Activated CD4-positive, CD25-positive, alpha-beta regulatory T cell treated with anti-CD3 and anti-CD28 coated beads, Interleukin-2, amount 50 U/mL, for 72 hours (primary cell): ENCODE results near the gene ZNF304.

Experiments used
- DNase-seq: peaks from one replicate; pipeline ENCODE4 v3.0.0; 2021

ZNF304 gene

DNA sequence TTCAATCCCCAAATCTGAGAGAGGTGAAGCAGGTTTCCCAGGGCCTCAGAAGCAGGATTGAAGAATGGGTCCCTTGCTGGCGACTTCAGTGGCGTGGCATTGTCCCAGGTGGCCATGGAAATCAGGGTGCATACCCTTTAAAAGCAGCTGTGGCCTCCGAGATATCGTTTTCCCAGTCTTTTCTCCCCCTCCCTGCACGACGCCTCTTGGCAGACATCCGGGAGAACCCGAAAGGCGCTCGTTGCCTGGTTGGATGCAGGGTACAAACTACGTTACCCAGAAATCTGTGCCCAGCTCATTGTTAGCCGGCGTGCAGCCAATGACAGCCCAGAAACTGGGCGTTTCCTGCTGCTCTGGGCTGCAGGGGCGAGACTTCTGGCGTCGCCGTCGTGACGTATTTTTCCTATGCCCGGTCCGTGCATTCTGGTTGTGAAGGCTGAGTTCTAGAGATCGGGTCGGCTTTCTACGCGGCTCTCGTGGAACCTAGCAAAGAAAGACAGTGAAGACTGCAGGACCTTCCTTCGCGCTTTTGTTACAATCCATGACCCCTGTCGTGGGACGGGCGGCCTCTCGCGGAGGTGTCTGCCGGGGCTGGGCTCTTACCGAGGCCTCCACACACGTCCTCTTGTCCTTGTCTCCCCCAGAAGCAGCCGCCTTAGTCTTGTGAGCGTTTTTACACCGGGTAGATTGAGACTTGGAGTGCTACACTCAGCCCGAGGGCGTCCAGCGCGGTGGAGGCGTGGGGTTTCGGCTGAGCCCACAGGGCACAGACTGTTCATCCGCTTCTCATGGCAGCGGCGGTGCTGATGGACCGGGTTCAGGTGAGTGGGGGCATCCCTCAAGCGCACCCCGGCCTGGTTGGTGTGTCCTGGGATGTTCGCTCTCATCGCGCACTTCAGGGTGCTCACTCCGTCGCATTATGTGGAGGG is at the start of gene ZNF304:
TSS of gene ZNF304 (plus strand) at position 395 of the 929 bp plus-strand sequence. CDS start at position 789, 394 bp downstream.
- peak; percentile 76 for DNase-seq

DNA sequence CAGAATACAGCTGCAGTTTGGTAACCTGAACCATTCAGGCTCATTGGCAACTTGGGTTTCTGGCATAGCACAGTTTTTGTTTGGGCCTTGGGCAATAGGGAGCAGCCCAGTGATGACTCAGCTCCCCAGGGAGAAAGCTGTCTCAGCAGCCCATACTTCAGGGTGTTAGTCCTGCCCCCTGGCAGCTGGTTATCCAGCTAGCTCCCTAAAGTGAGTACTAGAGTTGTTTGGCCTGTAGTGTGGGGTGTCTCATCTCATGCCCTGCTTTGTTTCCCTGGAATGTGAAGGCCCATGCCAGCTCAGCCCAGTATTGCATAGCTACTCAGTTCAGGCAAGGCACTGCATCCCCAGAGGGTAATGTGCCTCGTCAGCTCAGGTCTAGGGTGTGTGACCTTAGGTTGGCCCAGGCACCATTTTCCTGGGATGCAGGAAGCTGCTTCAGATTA is 49.0 kb upstream of the ZNF304 start:
- no peak for DNase-seq

DNA sequence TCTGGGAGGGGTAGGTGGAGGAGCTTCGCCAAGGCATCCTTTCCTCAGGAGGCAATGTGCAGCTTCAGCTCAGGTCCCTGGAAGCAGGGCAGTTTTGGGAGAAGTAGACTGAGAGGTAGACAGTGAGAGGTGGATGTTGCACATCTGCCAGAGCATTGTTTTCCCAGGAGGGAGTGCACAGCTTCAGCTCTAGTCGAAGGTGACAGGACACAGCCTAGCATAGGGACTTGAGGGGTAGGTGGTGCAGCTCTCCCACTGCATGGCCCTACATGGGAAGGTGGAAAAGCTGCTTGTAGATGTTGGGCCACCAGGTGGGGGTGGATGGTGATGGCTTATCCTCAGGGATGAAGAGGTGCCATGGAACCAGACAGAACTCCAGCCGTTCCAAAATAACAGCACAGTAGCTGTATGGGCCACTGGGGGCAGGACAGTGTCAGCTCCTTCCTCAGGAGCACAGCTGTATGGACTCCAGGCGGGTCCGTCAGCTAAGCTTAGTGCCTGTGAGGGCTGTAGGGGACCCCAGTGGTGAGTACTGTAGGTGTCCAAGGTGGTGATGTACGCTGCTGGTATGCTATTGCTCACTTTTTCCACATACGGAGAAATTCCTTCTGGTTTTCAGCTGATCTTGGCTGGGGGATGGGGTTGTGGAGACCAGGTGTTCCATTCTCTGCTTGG is 48.2 kb upstream of the ZNF304 start:
- DNase-seq: no peak

DNA sequence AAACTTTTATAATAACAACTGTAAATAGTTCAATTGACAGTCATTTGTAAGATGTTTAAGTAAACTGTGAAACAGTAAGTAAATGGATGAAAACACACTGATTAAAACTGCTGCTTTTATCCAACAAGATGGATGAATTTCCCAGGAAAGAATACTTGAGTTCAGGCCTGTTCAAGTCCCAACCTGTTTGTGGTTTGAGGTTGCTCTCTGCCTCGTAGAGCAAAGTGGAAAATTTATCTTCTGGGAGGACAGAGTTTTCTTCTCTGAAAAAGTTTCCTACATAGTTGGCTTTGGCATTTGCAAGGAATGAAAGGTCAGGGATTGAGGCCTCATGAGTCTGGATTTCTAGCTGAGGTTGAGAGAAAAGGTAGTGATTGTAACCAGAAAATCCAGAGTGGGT is 46.0 kb upstream of the ZNF304 start:
- DNase-seq: no peak

DNA sequence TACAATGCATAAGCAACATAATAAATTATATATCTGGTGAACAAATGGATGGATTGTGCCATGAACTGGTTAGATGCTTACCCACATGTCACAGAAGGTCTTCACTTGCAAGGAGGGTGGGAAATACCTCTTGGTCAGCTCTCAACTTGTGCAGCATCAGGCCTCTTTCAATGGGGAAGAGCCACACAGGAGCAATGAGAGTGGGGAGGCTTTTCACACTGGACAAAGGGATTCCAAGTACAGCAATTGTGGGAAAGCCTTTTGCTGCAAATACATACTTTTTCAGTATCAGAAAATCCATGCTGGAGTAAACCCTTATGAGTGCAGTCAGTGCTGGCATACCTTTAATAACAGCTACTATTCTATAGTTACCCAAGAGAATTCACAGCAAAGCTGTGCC is 42.6 kb upstream of the ZNF304 start:
- DNase-seq: no peak

DNA sequence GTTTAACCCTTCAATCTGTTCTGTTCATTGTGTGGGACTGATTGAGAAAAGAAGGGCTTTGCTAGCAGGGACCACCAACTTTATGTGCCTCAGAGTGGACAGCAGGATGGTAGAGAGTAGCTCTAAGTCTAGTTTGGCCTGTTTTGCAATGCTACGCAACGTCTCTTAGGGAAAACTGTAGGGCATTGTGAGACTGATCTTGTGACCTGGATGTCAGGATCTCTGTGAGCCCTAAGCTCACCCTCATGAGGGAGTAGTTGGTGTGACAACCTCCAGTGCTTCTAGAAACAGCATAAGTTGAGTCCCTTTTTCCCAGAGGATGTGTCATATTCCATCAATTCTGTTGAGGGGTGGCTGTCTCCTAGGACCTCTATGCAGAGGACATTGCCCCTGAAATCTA is 40.3 kb upstream of the ZNF304 start:
- DNase-seq: no peak

DNA sequence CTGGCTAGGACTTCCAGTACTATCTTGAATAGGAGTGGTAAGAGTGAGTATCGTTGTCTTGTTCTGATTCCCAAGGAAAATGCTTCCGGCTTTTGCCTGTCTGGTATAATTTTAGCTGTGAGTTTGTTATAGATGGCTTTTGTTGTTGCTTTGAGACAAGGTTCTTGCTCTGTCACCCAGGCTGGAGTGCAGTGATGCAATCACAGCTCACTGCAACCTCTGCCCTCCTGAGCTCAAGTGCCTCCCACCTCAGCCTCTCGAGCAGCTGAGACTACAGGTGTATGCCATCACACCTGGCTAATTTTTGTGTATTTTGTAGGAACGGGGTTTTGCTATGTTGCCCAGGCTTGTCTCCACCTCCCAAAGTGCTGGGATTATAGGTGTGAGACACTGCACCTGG is 36.9 kb upstream of the ZNF304 start:
- no peak for DNase-seq

DNA sequence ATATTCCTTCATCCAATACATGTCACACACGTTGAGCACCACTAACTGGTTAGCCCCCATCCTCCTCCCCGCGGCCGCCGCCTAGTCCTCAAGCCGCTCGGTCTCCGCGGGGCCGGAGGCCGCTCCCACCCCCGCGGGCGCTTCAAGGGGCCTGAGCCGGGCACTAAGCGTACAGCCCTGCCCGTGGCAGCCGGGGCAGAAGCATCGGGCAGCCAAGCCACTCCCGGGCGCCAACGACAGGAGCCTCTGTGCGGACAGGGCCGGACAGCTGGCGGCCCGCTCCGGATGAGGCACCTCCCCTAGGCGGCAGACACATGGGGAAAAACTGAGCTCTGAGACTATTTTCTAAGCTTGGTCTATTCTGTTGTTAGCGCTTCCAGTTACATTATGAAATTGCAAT is 33.6 kb upstream of the ZNF304 start:
- no peak for DNase-seq

DNA sequence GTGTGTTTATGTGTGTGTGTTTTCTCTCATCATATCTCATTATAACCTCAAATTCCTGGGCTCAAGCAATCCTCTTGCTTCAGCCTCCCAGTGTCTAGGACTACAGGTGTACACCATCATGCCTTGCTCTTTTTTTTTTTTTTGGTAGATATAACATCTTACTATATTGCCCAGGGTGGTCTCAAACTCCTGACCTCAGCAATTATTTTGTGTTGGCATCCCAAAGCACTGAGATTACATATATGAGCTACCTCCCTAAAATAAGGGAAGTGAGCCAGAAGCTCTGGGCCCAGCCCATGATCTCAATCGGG is 31.2 kb upstream of the ZNF304 start:
- DNase-seq: no peak

DNA sequence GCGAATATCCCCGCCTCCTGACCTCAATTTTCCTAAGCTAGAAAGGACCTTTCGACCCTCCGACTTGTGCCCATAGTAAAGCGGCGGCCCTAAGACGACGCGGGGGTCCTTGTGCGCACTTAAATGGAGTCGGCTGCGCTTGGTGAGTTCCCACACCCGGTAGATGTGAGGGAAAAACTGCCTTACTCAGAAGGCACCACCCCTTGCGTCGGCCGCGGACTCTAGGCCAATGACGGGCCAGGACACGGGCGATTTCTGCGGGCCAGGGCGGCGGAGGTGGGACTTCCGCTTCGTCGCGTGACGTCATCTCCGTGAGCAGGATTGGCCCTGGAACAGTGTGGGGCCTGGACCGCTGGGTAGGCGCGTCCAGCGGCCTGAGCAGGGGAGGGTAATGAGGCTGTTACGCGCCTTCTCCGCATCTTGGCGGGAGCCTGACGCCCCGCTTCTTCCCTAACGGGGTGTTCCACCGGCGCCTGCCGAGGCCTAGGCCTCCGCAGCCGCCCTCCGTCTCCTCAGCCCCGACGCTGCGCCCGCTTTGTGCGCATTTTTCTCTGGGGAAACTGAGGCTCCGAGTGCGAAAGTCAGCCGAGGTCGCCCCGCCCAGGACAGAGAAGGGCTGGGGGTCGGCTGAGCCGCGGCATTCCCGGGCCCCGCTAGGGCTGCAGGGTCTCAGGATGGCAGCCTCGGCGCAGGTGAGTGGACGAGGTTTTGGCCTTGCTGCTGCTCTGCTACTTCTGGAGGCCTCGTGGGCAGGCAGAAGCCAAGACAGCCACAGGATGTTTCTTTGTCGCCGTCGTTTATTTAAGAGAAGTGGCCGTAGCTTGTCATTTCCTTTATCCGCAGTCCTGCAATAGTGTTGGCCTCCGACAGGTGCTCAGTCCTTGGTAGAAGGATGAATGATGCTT is 30.6 kb upstream of the ZNF304 start, which contains the start of gene ZNF543:
TSS of gene ZNF543 (plus strand) at position 293 of the 905 bp plus-strand sequence. CDS start at position 675, 382 bp downstream.
- peak; percentile 91 for DNase-seq

DNA sequence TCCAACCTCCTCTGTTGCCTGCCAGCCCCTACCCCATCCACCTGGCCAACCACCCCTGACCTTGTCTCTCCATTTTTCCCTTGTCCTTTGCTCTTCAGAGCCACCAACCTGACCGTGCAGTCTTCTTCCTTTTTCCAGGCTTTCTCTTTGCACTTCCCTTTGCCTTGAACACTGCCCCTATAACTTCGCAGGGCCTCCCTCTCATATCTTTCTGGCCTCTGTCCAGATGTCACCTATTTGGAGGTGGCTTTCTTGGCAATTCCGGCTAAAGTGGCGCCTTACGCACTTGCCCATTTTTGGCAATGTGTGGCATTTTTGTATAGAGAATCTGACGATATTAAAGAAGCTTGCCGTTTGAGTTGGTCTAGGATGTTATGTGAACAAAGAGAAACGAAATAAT is 30.0 kb upstream of the ZNF304 start:
- DNase-seq: no peak

DNA sequence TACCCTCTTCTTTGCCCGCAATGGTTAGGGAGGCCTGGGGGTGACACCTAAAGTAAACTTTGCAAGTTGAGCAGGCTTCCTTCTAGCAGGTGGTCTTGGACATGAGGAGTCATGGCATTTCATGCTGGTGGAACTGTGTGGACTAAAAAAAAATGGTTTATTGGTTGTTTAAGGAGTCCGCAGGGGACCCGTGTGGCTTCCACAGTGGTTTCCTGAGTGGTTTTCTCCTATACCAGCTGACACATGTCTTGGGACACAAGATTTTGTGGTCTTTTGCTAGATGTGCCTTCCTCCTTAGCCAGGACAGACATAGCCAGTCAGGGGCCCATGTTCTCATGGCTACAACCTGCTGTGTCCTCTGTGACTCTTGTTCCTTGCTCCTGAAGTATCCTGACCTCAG is 29.3 kb upstream of the ZNF304 start:
- DNase-seq: no peak

DNA sequence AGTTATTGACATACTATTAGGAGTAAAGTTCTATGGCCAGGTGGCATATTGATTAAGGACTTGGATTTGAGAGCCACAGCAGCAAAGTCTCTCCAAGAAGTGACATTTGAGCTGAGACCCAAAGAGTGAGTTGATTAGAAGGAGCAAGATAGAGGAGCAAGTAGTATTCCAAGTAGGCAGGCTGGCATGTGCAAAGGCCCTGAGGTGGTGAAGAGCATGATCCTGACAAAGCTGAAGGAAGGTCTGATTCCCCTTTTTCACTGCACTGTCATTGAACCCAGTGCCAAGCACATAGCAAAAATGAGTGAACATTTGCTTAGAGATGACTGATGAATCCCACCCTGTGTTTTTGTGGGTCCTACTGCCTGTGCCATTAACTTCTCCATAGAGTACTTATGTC is 26.1 kb upstream of the ZNF304 start:
- no peak for DNase-seq

DNA sequence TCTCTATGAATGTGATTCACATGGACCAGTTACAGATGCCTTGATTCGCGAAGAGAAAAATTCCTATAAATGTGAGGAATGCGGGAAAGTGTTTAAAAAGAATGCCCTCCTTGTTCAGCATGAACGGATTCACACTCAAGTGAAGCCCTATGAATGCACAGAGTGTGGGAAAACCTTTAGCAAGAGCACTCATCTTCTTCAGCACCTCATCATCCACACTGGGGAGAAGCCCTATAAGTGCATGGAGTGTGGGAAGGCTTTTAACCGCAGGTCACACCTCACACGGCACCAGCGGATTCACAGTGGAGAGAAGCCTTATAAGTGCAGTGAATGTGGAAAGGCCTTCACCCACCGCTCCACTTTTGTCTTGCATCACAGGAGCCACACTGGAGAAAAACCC is 23.1 kb upstream of the ZNF304 start:
- no peak for DNase-seq

DNA sequence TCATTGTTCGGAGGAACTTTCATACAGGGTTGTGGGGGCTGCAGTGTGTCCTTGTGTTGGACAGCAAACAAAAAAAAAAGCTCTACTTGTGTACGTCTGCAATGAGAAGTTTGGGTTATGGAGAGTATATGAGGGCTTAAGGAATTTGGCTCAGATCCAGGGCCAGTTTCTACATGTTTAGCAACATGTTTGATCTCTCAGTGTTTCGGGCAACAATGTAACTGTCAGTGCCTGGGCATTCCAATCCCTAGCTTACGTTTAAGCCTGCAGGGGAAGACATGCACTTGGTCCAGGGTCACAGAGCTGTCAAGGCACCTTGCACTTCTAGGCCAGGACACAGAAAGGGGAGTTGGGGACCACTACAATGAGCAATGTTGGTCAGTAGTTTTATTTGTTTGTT is 16.9 kb upstream of the ZNF304 start:
- DNase-seq: no peak

DNA sequence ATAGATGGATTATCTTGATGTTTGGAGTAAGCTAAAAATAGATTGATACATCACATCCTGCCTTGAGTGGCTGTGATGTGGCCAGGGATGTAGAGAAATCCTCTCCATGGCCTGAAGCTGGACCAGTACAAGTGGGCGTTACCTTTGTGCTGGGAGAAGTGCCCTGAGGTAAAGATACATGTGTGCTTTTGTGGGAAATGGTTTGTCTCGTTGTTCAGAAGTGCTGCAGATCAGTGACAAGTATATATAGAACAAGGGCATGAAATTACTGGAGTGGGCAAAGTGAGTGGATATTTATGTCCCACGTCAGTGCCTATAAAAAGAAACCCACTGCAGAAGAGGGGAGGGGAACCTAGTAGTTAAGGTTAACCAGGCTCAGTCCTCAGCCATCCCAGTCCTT is 12.2 kb upstream of the ZNF304 start:
- DNase-seq: no peak

DNA sequence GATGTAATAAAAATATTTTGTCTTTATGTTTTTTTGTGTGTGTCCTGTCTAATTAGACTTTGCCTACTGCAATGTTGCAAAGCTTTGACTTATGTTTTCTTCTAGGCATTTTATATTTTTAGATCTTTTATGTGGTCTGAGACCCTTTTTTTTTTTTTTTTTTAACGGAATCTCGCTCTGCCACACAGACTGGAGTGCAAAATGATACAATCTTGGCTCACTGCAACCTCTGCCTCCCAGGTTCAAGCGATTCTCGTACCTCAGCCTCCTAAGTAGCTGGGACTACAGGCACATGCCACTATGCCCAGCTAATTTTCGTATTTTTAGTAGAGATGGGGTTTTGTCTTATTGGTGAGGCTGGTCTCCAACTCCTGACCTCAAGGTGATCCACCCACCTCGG is 8.5 kb upstream of the ZNF304 start:
- DNase-seq: no peak

DNA sequence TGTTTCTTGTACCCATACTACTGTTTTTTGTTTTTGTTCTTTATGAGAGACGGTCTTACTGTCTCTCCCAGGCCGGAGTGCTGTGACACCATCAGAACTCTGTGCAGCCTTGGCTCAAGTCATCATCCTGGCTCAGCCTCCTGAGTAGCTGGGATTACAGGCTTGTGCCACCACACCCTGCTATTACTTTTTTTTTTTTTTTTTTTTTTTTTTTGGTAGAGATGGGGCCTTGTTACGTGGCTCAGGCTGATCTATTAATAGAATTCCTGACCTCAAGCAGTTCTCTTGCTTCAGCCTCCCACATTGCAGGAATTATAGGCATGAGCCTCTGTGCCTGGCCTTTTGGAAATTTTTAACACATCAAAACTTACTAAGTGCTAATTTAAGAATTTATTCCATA is 2.9 kb upstream of the ZNF304 start:
- no peak for DNase-seq

DNA sequence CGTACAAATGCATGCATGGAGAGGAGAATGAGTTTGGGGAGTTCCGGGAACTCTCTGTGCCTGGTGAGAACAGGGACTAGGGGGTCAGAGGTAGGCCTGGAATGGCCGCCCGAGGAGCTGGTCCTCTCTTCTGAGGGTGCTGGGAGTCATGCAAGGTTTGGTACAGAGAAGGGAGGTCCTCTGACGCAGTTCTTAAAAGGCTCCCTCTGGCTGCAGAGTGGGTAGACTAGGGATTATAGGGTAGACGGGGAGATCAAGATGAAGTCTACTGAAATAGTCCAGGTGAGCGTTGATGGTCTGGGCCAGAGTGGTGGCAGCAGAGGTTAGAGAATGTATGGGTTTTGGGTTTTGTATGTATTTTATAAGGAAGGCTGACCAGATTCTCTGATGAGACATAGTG is 796 bp downstream of the ZNF304 start:
- no peak for DNase-seq

DNA sequence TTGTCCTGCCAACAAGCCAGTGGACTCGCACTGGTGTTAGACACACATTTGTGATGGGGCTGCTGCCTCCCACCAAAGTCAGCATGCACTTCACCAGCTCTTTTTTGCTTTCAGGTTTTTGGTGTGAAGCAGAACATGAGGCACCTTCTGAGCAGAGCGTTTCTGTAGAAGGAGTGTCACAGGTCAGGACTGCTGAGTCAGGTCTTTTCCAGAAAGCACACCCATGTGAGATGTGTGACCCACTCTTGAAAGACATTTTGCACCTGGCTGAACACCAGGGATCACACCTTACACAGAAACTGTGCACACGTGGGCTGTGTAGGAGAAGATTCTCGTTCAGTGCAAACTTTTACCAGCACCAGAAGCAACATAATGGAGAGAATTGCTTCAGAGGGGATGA is 4.8 kb downstream of the ZNF304 start:
- DNase-seq: no peak

DNA sequence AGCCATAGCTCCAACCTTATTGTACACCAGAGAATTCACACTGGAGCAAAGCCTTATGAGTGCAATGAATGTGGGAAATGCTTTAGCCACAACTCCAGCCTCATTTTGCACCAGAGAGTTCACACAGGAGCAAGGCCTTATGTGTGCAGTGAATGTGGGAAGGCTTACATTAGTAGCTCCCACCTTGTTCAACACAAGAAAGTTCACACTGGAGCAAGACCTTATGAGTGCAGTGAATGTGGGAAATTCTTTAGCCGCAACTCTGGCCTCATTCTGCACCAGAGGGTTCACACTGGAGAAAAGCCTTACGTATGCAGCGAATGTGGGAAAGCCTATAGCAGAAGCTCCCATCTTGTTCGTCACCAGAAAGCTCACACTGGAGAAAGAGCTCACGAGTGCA is 6.3 kb downstream of the ZNF304 start:
- DNase-seq: no peak

DNA sequence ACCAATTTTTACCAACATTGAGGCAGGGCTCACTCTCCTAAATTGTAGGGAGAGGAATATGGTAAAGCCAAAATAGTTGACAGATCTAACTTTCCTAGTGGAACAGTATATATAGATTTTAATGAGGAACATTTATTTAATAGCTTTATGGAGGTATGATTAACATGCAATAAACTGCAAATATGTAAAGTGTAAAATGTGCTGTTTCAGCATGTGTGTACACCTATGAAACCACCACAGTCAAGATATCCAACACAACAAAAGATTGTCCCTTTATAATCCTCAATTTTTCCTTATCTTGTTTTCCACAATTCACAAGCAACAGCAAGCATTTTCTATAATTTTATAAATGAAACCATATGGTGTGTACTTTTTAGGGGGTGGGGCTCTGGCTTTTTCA is 8.2 kb downstream of the ZNF304 start:
- DNase-seq: no peak

DNA sequence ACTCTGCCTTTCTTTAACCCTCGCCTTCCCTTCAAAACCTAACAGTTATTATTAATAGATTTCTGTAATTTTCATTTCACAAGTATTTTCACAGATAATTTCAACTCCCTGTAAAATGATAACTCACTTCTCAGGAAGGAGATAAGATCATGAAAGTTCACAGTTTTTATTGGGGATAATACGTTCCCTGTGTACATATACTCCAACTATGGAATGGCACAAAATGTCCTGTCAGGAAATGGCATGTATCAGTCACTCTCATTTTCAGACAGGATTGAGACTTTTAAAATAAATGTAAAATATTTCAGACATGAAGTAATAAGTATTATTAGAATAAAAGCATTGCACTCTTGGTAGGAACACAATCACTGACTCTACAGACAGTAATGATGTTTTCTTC is 11.3 kb downstream of the ZNF304 start:
- no peak for DNase-seq
